ENCODE measurements around the gene NENF. TPM values are rescaled to one million over a fixed set of nuclear protein-coding genes. Genes with fewer than 3 reads are reported as not detected.

NENF gene
- total and polyA plus RNA-seq, 10 of the 15 experiments (the other 5 are each of a cell fraction or from before 2014, with no cell fraction given) = 5.1 to 83.4 (median 42.7) TPM

GRCh38 chr1:212414328-212415106 lies 18.2 kb upstream of the NENF start, which contains the start of gene PACC1 (continued):
- TF ChIP-seq TCF3 (IDR thresholded peaks at IDR 0.05; ENCODE audit: borderline replicate concordance, insufficient read depth, low read depth, low read length) (peak; percentile 72; the same call in 1 of the 2 replicates), POLR2A (IDR thresholded peaks at IDR 0.05; ENCODE audit: low read depth, low read length) (peak; percentile 96), SMAD1 (IDR thresholded peaks at IDR 0.05; ENCODE audit: low read depth, partially characterized antibody) (no peak), HDGF (IDR thresholded peaks at IDR 0.05) (peak; percentile 54), HDAC2 (IDR thresholded peaks at IDR 0.05) (no peak), RB1 (IDR thresholded peaks at IDR 0.05; ENCODE audit: borderline replicate concordance) (peak; percentile 33; the same call in 1 of the 2 replicates), SUPT20H (IDR thresholded peaks at IDR 0.05; ENCODE audit: borderline replicate concordance, control insufficient read depth, low read depth, low read length) (no peak), ZBTB40 (IDR thresholded peaks at IDR 0.05; ENCODE audit: borderline replicate concordance) (peak; percentile 32; the same call in 1 of the 2 replicates), USF1 (IDR thresholded peaks at IDR 0.05; ENCODE audit: borderline replicate concordance, extremely low read length, insufficient read depth, low read depth, low read length) (peak; percentile 89), NRF1 (conservative IDR thresholded peaks at IDR 0.05; ENCODE audit: low read depth, low read length) (peak; percentile 94), SKIL (IDR thresholded peaks at IDR 0.05; ENCODE audit: low read depth, poor library complexity, severe bottlenecking) (no peak), IRF4 (IDR thresholded peaks at IDR 0.05; ENCODE audit: low read depth, low read length) (peak; percentile 92), BCL3 (IDR thresholded peaks at IDR 0.05; ENCODE audit: borderline replicate concordance, insufficient read depth, low read depth, low read length, poor library complexity, severe bottlenecking) (peak; percentile 6), CEBPB (IDR thresholded peaks at IDR 0.05; ENCODE audit: borderline replicate concordance in 1 of 2, low read depth in 2 of 2, low read length in 2 of 2) (no peak), IKZF2 (IDR thresholded peaks at IDR 0.05) (peak; percentile 61 to 74; a peak in 2 of 4 replicates), PKNOX1 (IDR thresholded peaks at IDR 0.05) (peak; percentile 28; the same call in 1 of the 2 replicates), MAX (IDR thresholded peaks at IDR 0.05; ENCODE audit: low read depth, low read length) (peak; percentile 93), POLR2AphosphoS2 (IDR thresholded peaks at IDR 0.05; ENCODE audit: low read depth, low read length) (no peak)

Measured in GM12878 (cell line).